ENCODE results near the gene MCF2L.

Gene MCF2L

DNA sequence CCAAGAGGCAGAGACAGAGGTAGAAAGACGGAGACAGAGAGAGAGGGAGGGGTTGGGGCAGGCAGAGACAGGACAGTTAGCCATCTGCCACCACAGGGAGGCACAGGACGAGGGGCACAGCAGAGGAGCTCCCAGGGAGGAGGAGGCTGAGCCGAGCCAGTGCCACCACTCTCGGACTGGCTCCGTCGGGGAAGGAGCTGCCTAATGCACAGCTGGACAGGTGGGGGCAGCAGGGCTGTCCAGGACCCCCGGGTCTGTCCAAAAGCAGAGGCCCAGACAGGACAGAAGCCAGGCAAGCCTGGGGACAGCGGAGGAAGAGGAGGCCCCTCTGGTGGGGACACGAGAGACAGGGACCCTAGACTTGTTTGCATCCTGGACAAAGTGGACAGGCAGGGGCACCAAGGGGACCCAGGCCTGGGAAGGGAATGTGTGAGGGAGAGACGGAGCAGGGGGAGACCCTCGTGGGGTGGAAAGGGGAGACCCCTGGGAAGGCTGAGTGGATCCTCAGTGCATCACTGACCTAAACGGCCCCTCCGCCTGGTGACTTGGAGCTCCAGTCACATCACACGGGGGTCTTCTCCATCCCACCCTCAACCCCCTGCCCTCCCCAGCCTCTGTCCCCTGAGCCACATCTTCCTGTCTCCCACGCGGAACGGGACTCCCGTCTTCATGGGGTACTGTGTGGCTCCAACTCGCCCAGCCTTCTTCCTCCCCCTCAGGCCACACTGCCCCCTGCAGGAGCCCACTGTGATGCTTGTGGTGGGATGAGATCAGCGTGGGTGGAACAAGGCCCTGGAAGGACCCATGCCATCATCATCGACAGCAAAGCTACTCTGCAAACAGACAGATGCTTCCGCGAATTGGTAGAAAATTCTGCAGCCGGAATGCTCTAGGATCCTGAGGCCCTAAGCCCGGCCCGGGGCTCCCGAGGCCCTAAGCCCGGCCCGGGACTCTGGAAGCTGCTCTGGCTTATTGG is 154.5 kb downstream of the MCF2L start:
- no peak for DNase-seq (ENCODE audit: low read depth in 2 of 2)

DNA sequence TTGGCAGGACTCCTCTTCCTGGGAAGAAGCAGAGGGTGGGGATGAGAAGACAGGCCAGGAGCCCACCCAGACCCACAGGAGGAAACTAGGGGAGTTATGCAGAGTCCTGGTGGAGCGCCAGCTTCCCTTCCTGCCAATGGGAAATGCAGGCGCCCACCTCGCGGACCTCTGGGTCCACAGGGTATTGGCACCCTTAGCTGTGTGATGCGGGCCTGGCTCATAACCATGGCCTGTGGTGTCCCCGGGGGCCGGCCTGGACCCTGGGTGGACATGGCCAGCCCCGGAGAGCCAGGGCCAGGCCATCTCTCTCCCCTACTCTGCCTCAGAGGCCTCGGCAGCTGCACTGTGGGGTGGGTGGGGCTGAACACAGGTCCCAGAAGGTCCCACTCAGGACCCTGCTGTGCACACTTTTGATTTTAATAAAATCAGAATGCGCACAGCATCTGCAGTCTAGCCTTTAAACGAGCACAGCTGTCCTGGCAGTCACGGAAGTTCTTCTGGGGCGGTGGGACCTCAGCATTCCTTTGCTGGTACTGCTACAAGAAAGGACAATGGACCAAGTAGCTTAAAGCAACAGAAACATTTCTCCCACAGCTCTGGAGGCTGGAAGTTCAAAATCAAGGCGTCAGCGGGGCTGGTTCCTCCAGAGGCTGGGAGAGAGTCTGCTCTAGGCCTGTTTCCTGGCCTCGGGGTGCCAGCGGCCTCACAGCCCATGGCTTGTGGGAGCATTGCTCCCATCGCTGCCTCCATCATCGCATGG is 155.4 kb downstream of the MCF2L start:
- DNase-seq (ENCODE audit: low read depth in 2 of 2) = no peak

DNA sequence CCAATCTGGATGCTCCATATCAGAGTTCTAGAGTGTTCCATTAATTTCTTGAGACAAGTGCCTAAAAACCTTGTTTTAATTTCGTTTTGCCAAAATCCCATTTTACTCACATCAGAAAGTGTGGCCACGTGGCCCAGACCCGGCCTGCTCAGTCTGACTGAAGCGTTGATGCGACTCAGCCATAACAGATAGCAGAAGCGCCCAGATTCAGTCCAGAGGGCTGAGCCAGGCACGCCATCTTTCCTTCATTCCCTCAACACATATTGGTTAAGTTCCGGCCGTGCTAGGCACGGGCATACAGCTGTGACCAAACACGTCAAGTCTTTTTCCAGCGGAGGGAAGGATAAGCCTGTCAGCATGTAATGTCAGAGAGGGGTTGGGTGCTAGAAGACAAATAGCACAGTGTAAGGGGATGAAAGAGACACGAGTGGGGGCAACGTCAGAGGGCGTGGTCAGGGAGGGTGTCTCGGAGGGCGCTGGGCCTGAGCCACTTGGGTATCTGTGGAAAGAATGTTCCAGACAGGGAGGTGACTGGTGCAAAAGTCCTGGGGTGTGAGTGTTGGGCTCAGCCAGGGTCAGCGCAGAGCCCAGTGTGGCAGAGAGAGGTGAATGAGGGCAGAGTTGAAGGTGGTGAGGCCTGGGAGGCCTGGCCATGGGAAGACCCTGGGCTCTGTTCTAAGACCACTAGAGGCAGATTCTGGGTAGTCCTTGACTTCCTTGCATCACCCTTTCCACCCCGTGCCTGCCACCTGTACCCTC is 156.7 kb downstream of the MCF2L start:
- no peak for DNase-seq (ENCODE audit: low read depth in 2 of 2)

DNA sequence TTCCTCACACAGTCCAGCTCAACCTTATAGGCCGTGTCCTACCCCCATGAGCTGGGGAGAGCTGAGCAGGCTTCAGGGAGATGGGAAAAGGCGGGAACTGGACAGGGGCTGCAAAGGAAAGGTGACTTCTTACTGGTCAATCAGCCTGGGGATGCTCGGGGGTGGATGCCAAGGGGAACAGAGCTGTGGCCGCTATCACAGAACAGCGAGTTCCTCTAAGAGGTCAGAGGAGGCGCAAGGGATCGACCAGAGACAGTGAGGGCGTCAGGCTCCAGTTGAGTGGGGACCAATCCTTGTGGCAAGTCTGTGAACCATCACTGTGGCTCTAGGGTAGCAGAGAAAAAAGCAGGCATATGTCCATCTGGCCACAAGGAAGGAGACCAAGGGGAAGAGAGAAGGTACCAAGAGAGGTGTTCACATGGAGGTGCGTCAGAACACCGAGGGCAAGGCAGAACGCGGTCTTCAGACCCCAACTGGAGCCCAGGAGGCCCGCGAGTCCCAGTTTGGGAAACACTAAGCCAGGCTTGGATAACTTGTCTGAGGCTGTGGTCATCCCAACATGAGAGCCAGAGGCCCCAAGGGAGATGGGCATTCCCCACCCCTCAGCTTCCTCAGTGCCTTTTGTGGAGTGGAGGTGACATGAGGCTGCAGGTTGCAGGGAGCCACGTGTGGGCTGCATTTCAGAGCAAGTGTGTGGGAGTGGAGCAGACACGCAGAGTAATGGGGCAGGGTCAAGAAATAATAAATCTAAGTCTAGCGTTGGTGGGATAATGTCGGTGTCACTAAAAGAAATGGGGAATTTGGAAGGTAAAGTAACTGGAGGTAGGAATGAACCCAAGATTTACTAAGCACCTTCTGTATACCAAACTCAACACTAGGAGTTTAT is 157.5 kb downstream of the MCF2L start:
- no peak for DNase-seq (ENCODE audit: low read depth in 2 of 2)

DNA sequence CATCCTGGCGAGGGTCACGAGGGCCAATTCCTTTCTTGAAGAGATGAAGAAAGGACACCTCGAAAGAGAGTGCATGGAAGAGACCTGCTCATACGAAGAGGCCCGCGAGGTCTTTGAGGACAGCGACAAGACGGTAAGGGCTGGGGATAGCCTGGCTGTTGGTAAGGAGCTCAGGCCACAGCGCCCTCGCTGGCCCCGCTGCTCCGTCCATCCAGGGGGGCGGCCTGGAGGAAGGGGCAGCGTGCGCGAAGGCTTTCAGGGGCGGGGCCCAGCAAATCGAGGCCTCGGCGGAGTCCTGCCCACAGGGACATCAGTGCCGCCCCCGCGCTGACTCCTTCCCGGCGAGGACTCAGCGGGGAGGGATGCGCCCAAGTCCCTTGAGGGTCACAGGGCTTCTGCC is 160.5 kb downstream of the MCF2L start:
- DNase-seq (ENCODE audit: low read depth in 2 of 2) = no peak

DNA sequence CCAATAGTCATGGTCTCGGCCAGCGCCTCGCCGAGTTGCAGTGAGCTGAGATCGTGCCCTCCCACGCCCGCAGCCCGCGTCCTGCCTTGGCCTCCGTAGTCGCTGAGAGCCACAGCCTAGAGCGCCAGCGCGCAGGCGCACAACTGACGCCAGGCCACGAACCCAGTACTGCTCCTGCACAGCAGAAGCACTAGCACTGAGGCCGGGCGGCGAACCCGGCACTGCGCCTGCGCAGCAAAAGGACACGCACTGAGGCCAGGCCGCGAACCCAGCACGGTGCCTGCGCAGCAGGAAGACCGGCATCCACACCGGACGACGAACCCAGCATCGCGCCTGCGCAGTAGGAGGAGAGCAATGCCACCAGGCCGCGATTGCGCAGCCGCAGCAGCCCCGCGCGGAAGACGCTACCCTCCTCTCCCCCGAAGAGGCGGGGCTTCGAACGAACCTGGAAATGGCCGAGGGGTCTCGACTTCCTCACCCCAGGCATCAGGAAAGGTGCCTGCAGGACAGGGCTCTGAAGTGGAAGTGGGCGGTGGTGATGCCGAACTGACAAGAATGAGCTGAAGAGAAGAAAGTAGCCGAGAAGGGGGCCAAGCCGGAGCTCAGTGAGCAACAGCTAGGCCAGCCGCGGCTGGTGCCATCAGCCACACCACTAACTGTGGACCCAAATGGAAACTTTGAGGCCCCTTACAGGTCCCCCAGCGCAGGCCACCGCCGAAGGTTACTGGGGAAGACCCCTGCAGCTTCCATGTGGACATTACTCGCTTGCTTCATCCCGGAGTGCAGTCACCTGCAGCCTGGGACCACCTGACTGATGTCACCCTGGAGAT is 161.1 kb downstream of the MCF2L start:
- no peak for DNase-seq (ENCODE audit: low read depth in 2 of 2)

DNA sequence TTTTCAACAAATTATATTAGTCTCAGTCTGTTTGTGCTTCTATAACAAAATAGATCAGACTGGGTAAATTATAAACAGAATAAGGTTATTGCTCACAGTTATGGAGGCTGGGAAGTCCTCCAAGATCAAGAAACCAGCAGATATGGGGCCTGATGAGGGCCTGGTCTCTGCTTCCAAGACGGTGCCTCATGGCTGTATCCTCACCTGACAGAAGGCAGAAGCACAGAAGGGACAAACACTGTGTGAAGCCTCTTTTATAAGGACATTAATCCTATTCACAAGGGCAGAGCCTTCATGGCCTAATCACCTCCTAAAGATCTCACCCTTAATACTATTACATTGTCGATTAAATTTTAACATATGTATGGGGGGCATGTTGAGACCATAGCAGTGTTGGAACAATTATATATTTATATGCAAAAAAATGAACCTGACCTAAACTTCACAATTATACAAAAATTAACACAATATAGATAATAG is 166.3 kb downstream of the MCF2L start:
- no peak for DNase-seq (ENCODE audit: low read depth in 2 of 2)

DNA sequence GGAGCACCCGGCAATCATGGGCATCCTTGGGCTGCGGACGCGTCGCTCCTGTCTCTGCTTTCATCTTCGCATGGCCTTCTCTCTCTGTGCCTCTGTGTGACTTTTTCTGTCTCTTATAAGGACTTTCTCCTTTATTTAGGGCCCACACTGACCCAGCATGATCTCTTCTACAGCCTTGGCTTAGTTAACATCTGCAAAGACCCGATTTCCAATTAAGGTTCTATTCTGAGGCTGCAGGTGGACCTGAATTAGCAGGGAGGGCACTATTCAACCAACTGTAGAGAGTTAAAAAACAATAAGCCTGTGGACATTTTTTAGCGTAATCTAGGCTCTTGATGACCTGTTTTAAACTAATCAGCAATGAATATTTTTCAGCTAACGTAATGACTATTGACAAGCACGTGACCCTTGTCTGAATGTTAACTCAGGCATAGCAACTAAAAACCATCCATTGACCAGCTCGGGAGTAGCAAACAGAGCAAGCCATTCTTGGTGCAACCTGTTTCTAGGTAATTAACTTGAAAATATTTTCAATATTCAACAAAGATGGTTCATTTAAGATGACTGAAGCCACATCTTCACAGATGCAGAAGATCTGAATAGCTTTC is 168.8 kb downstream of the MCF2L start:
- DNase-seq (ENCODE audit: low read depth in 2 of 2) = no peak

DNA sequence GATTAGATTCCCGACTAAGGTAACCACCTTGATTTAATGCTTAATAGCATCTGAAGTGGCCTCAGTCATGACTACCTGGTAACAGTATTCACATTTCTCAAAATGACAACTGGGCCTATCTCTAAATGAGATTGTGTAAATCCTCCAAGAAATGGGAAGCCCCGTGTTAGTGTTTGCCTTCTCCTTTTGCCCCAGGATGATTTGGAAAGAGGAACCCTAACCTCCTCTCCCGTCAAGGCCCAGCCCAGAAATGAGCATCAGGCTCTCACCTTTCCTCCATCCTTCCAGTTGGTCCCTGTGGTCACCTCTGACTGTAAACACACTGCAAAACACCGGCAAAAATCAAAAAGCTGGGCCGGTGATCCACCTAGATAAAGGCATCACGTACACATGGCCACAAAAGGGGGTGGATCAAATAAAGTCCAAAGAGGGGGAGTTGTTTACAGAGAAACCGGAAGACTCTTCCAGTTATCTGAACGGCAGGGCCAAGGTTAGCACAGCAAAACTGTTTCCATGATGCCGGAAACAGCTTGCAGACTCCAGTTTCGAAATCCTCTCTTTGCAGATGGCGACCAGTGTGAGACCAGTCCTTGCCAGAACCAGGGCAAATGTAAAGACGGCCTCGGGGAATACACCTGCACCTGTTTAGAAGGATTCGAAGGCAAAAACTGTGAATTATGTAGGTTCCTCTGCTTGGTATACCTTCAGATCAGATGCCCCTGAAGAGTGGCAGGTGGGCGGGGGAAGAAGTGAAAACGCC is 170.0 kb downstream of the MCF2L start:
- DNase-seq (ENCODE audit: low read depth in 2 of 2) = no peak

DNA sequence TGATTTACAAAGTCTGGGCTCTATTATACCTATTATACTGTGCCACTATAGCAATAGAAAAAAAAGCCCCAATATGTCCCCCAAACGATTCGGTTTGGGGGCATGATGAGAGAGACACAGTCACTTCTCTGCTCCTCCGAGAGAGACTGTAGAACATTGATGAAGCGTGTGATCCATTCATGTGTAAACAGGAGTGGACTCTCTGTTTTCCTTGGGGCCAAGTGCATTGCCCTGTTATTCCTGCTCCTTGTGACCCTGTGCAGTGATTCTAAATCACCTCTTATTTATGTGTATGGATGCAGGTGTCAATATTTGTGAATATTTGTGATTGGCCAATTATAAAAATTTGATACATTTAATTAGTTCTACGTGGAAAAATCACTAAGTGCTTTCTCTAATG is 170.6 kb downstream of the MCF2L start:
- DNase-seq (ENCODE audit: low read depth in 2 of 2) = no peak

DNA sequence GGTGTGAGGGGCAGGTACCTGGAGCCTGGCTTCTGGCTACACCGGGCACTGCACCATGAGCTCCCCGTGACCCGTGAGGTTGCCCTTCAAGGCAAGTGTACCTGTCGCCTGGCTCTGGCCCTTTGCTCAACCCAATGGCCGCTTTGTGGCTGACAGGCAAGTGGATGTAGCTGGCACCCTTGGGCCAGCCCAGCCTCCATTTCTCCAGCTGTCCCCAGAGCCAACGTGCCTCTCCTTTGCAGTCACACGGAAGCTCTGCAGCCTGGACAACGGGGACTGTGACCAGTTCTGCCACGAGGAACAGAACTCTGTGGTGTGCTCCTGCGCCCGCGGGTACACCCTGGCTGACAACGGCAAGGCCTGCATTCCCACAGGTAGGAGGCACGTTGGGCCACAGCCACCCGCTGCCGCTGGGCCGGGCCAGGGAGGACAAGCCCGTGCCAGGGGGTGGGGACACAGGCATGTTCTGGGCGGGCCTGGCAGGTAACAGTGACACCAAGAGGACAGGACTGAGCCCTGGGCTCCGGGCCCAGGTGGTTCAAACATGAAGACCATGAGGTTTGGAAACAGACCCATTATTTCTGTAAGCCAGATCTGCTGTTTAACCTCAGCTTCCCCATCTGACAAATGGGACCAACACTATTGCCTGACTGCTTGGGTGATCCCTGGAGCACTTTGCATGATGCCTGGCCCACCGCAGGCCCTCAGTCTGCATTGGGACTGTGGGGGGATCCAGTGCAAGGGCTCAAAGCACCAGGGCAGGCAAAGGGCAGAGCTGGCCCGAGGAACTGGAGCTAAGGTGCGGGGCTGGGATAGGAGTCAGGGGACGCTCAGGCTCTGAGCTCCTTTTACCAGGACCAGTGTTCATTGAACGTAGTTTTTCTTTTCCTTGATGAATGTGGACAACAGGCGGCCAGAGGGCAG is 171.9 kb downstream of the MCF2L start:
- no peak for DNase-seq (ENCODE audit: low read depth in 2 of 2)

DNA sequence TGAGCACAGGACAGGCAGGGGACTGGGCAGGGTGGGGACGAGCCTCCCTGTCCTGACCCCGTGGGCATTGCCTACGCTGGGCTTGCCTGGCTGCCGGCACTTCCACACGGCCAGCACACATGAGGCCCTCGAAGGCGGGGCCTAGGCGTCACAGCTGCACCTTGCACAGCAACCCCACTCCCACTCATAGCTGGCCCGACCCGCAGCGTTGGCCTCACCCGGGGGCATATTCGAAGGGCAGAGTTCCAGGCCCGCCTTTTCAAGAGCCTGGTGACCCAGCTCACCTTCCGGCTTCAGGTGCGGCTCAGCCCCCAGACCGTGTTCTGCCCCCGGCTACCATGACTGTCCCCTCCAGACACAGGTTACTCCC is 172.6 kb downstream of the MCF2L start:
- DNase-seq (ENCODE audit: low read depth in 2 of 2) = no peak

DNA sequence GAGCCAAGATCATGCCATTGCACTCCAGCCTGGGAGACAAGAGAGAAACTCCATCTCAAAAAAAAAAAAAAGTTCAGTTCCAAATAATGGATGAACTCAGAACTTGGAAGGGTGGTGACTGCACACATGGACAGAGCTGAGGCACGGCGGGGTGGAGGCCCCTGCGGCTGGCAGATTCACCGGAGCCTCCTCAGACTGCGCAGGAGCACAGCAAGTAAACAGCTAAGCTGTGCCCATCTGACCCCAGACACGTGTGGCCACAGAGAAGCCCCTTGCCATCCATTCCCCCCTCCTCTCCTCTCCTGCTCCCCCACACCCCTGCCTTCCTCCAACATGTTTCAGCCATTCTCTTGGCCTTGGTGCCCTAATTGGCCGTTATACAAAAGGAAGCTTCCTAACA is 173.9 kb downstream of the MCF2L start:
- no peak for DNase-seq (ENCODE audit: low read depth in 2 of 2)

DNA sequence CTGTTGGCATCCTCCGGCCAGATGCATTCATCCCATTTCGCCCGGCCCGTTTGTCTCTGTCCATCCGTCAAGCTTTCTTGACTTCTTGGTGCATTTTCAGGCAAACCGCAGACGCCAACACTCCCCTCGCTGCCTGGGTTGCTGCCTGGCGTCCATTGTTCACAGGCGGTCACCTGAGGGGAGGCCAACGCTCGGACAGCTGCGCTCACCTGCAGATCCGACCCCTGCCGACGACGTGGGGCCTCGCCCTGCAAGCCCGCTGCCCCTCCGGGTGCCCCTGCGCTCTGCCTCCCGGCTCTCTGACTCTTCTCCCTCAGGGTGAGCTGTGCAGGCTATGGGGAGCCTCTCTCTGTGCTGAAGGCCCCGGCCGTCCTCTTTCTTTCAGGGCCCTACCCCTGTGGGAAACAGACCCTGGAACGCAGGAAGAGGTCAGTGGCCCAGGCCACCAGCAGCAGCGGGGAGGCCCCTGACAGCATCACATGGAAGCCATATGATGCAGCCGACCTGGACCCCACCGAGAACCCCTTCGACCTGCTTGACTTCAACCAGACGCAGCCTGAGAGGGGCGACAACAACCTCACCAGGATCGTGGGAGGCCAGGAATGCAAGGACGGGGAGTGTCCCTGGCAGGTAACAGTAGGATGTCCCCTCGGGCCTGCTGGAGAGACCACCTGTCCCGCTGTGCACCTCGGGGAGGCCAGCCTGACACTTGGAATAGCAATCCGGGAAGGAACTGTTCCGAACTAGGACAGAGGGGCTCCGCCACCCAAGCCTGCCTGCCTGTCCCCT is 174.6 kb downstream of the MCF2L start:
- DNase-seq (ENCODE audit: low read depth in 2 of 2) = no peak

DNA sequence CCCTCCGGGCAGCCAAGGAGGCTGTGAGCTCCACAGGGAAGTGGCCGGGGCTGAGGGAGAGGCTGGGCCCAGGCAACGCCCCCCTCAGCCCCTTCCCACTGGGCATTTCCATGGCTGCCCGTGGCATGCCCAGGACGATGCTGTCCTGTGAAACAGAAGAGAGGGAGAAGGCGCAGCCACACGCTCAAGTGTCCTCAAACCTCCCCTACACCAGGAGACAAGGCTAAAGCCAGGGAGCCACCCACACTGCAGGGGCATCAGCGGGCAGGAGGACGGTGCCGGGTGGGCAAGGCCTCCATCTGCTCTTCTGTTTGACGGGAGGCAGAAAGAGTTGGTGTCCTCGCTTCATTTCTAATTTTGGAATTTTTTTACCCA is 175.2 kb downstream of the MCF2L start:
- no peak for DNase-seq (ENCODE audit: low read depth in 2 of 2)

DNA sequence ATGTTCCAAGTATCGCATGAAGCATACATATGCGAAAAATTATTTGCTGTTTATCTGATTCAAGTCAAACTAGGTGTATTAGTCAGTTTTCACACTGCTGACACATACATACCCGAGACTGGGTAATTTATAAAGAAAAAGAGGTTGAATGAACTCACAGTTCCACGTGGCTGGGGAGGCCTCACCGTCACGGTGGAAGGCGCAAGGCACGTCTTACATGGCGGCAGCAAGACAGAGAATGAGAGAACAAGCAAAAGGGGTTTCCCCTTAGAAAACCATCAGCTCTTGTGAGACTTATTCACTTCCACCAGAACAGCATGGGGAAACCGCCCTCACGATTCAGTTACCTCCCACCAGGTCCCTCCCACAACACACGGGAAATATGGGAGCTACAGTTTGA is 176.5 kb downstream of the MCF2L start:
- no peak for DNase-seq (ENCODE audit: low read depth in 2 of 2)

DNA sequence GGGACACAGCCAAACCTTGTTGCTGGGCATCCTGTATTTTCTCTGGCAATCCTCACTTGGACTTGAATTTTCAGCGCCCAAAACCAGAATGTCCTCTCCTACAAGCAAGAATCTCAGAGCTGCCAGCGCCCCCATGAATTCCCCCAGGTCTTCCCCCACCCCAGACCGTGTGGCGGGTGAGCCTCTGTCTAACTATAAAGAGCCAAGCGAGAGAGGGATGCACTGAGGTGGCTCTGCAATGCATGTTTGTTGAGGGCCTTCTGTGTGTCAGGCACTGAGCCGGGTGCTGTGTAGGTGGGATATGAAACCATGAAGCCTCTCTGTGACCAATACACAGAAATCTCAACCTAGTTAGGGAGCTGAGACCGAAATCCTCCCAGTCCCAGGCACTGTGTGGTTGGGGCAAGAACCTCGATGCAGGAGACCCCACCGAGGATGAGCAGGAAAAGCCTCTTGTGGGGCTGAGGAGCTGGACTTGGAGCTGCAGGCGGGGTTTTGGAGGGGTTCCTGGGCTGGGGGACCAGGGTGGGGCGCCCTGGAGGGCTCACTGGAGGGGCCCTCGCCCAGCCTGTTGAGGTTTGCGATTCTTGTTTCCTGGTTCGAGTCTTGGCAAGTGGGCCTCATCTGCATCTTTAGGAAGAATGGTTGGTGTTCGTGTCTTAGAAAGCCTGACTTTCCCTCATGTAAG is 177.0 kb downstream of the MCF2L start:
- DNase-seq (ENCODE audit: low read depth in 2 of 2) = no peak

Measured in stimulated activated CD8-positive, alpha-beta memory T cell treated with anti-CD3 and anti-CD28 coated beads, Interleukin-7, amount 100 ng/mL, for 1 hour (primary cell).